Activated CD4-positive, alpha-beta T cell treated with anti-CD3 and anti-CD28 coated beads, Interleukin-2, amount 10 ng/mL, durations not matched to agents 7 days and 5 days (primary cell): ENCODE results near the gene ELMO1. TPM values are rescaled to one million over a fixed set of nuclear protein-coding genes. Genes with fewer than 3 reads are reported as not detected.

Source experiments
- CTCF ChIA-PET: fragments of 350-600 bp; sonication (Branson Sonifier 250); formaldehyde crosslinking; loops from one replicate; lab custom pipeline; 2021; ENCODE audit warnings: antibody characterized with exemption; lab: Charles Lee
- POLR2A ChIA-PET: fragments of 350-600 bp; sonication (Branson Sonifier 250); formaldehyde crosslinking; loops from one replicate; lab custom pipeline; 2021; ENCODE audit warnings: antibody characterized with exemption; lab: Charles Lee
- DNase-seq: peaks from one replicate; pipeline ENCODE4 v3.0.0-alpha.2; 2020
- H3K27ac Mint-ChIP-seq: one replicate; pipeline ENCODE4 v1.8.0; 2021; ENCODE audit warnings: mild to moderate bottlenecking, moderate library complexity, mixed read lengths
- H3K27me3 Mint-ChIP-seq: one replicate; pipeline ENCODE4 v1.8.0; 2021; ENCODE audit warnings: mixed read lengths
- H3K36me3 Mint-ChIP-seq: one replicate; pipeline ENCODE4 v1.8.0; 2021; ENCODE audit warnings: low read depth, mixed read lengths
- H3K4me1 Mint-ChIP-seq: one replicate; pipeline ENCODE4 v1.8.0; 2021; ENCODE audit warnings: mixed read lengths
- H3K4me3 Mint-ChIP-seq: one replicate; pipeline ENCODE4 v1.8.0; 2021; ENCODE audit warnings: mild to moderate bottlenecking, moderate library complexity, mixed read lengths
- H3K9me3 Mint-ChIP-seq: one replicate; pipeline ENCODE4 v1.8.0; 2021; ENCODE audit warnings: mixed read lengths
- total RNA-seq, 2 experiments: library from RNA; stranded (reverse); gene quantifications; one replicate each; pipeline ENCODE4 v1.2.3, GENCODE V29; 2021

ELMO1 gene
- total RNA-seq, 2 experiments from 2014 or later = 99.8 to 142 TPM

DNA sequence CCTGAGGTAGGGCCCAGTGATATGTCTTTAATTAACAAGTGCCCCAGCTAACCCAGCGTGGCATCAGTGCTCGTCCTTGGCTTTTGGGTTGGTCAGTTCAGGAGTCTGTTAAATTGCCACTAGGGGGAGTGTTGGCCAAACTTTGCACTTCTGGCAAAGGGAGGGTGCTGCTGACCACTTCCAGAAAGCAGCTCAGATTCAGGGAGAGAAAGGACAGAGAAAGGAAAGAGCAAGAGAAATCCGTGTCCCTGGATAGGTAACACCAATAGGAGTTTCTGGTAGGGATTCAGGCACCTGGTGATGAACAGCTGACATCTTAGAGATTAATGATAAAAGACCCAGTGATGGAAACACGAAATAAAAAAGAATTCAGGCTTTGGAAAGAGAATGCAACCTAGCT lies 481.3 kb downstream of the ELMO1 start:
- H3K36me3 Mint-ChIP-seq = peaks cover 28% of the 10 kb centered on the region
- DNase-seq = no peak
- H3K4me3 Mint-ChIP-seq = no peak overlapping the region
- H3K4me1 Mint-ChIP-seq = peaks cover 29% of the 10 kb centered on the region
- ChIA-PET POLR2A (no interaction called here), CTCF (interaction anchor here (1.0 to 1.1 kb wide), 2 partner anchors 19 to 22 kb away, joined by 3 read pairs; no protein-coding TSS in a partner anchor)
- H3K27ac Mint-ChIP-seq = no peak overlapping the region
- H3K9me3 Mint-ChIP-seq = peaks cover 11% of the 10 kb centered on the region
- H3K27me3 Mint-ChIP-seq = no peaks in the 10 kb centered on the region

DNA sequence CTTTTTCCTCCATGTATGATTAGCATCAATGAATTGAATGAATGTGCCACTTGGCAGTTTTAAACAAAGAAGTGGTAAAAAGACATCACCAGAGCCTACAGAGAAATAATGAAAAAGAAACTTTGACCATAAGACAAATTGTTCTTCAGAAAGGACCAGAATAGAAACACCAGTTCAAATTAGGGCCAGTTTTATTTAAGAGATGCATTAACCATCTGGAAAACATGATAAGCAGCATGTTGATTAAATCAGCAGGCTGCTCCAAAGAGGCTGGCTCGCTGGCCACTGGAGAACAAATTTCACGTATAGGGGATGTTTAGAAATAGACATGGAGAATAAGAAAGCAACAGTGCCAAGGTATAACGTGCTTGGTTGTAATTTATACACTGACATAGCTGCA lies 482.0 kb downstream of the ELMO1 start:
- POLR2A ChIA-PET = interaction anchor here (0.7 kb wide), 1 partner anchor 492 kb away, joined by 3 read pairs; no protein-coding TSS in a partner anchor
- H3K9me3 Mint-ChIP-seq = peaks cover 11% of the 10 kb centered on the region
- peaks cover 29% of the 10 kb centered on the region for H3K4me1 Mint-ChIP-seq
- no peak overlapping the region for H3K4me3 Mint-ChIP-seq
- peaks cover 35% of the 10 kb centered on the region for H3K36me3 Mint-ChIP-seq
- no peak overlapping the region for H3K27ac Mint-ChIP-seq
- DNase-seq = no peak
- CTCF ChIA-PET = no interaction called here
- no peaks in the 10 kb centered on the region for H3K27me3 Mint-ChIP-seq

DNA sequence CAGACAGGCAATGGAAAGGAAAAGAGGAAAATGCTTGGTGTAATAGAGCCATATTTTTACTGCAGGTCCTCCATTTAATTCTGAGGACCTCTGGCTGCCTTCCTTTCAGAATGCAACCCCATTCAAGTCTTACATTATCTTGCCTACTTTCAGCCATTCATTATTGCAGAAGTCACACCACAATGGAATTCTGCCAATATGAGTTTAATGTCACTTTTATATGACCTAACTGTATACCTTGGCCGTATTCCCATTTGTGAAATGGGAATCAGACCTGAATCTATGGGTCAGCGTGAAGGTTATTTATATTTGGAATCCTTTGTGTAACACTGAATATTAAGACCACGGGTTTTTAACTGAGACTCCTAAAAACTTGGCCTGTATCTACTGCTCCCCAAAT lies 482.6 kb downstream of the ELMO1 start:
- H3K4me3 Mint-ChIP-seq = no peak overlapping the region
- H3K27me3 Mint-ChIP-seq = no peaks in the 10 kb centered on the region
- H3K27ac Mint-ChIP-seq = no peak overlapping the region
- H3K9me3 Mint-ChIP-seq = peaks cover 11% of the 10 kb centered on the region
- peaks cover 23% of the 10 kb centered on the region for H3K4me1 Mint-ChIP-seq
- DNase-seq = no peak
- peaks cover 31% of the 10 kb centered on the region for H3K36me3 Mint-ChIP-seq
- POLR2A ChIA-PET = no interaction called here
- CTCF ChIA-PET = no interaction called here

DNA sequence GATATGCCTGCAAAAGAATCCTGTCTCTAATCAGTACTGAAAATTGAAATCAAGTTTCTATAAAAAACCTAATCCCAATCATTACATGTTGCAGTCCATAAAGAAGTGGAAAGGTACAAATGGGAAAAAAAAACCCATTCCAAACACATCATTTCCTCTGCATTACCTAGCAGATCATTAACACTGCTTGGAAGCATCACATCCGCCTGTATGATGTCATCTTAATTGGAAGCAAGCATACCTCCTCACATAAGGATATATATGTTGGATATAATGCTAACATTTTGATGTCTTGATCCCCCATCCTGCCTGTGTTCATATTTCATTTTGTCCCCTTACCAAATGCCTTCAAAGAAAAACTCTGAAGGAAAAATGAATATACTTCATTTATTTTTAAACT lies 483.0 kb downstream of the ELMO1 start:
- Mint-ChIP-seq H3K4me1 (peaks cover 19% of the 10 kb centered on the region), H3K36me3 (peaks cover 34% of the 10 kb centered on the region), H3K4me3 (no peak overlapping the region), H3K27ac (no peak overlapping the region), H3K9me3 (peaks cover 11% of the 10 kb centered on the region), H3K27me3 (no peaks in the 10 kb centered on the region)
- CTCF ChIA-PET = no interaction called here
- no peak for DNase-seq
- POLR2A ChIA-PET = no interaction called here

DNA sequence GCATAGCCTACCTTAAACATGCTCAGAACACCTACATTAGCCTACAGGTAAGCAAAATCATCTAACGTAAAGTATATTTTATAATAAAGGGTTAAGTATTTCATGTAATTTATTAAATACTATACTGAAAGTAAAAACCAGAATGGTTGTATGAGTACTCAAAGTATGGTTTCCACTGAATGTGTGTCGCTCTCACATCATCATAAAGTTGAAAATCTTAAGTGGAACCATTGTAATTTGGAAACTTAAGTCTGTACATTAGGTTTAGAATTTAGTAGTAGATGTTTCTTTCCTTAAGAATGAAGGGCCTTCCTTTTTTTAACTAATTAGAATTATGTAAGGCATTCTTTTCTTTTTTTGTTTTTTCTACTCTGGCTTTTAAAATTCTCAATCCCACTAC lies 484.4 kb downstream of the ELMO1 start:
- Mint-ChIP-seq H3K27ac (no peak overlapping the region), H3K27me3 (no peaks in the 10 kb centered on the region), H3K9me3 (peaks cover 11% of the 10 kb centered on the region), H3K36me3 (peaks cover 40% of the 10 kb centered on the region), H3K4me3 (no peak overlapping the region), H3K4me1 (peaks cover 8% of the 10 kb centered on the region)
- no peak for DNase-seq
- ChIA-PET CTCF (no interaction called here), POLR2A (no interaction called here)

DNA sequence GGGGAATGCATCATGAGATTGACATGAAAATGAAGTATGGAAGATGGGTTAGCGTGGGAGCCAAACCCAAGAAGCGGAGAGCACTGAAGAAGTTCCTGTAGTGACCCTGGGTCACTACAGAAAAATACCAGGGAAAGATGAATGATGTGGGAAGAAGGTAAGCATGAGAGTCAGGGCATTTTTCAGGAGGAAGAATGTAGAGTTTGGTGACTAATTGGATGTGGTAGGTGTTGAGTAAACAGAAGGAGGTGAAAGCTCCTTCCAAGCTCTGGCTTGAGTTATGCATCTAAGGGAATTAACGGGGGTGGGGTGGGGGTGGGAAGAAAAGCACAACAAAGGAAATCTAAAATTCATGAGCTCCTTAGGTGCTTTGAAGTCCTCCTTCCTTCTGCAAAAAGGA lies 486.3 kb downstream of the ELMO1 start:
- ChIA-PET CTCF (interaction anchor here (0.8 to 1.1 kb wide), 3 partner anchors 9 to 54 kb away, joined by 3 read pairs; no protein-coding TSS in a partner anchor), POLR2A (no interaction called here)
- peaks cover 37% of the 10 kb centered on the region for H3K36me3 Mint-ChIP-seq
- no peak overlapping the region for H3K4me3 Mint-ChIP-seq
- no peaks in the 10 kb centered on the region for H3K27me3 Mint-ChIP-seq
- no peak for DNase-seq
- no peak overlapping the region for H3K27ac Mint-ChIP-seq
- peaks cover 8% of the 10 kb centered on the region for H3K9me3 Mint-ChIP-seq
- H3K4me1 Mint-ChIP-seq = peaks cover 6% of the 10 kb centered on the region

DNA sequence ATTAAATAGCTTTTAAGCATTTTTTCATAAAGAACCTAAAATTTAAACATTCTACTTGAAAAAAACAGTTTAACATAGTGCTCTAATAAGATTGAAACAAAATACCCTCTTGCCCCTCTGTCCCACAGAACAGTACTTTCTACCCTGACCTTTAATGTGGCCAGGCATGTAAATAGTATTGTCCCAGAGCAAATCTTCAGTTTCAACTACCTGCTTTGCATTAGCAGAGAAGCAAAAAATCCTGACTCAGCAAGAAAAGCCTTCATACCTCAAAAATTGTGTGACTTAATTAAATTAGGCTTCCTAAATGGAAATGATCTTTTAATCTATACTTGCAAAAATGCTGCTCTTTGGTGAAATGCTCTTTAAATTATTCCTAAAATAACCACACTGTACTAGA lies 487.0 kb downstream of the ELMO1 start:
- DNase-seq = no peak
- Mint-ChIP-seq H3K27ac (no peak overlapping the region), H3K4me1 (peaks cover 6% of the 10 kb centered on the region), H3K4me3 (no peak overlapping the region), H3K36me3 (peaks cover 32% of the 10 kb centered on the region), H3K9me3 (peaks cover 7% of the 10 kb centered on the region), H3K27me3 (no peaks in the 10 kb centered on the region)
- POLR2A ChIA-PET = no interaction called here
- CTCF ChIA-PET = interaction anchor here (1.3 to 1.7 kb wide), 2 partner anchors 9 to 22 kb away, joined by 3 to 6 read pairs; no protein-coding TSS in a partner anchor

DNA sequence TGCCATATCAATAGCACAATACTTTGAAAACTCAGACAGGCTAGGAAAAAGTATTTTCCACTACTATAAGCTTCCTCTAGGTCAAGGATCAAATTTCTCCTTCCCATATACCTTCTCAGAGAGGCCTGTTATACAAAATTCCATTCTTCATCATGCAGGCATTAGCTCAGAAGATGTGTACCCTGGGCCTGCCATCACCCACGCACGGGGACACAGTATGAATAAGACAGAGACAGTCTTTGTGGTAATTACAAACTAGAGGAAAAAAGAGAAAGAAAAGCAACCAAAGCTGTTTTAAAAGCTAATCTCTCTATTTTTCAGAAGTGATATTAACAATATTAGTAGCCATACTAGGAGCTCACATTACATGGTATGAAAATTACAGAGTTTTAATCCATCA lies 487.6 kb downstream of the ELMO1 start:
- ChIA-PET CTCF (interaction anchor here (1.3 to 1.7 kb wide), 2 partner anchors 10 to 23 kb away, joined by 3 to 6 read pairs; no protein-coding TSS in a partner anchor), POLR2A (no interaction called here)
- no peak overlapping the region for H3K4me3 Mint-ChIP-seq
- H3K9me3 Mint-ChIP-seq = peaks cover 7% of the 10 kb centered on the region
- peaks cover 28% of the 10 kb centered on the region for H3K36me3 Mint-ChIP-seq
- no peaks in the 10 kb centered on the region for H3K27me3 Mint-ChIP-seq
- H3K4me1 Mint-ChIP-seq = peaks cover 6% of the 10 kb centered on the region
- H3K27ac Mint-ChIP-seq = no peak overlapping the region
- DNase-seq = no peak

DNA sequence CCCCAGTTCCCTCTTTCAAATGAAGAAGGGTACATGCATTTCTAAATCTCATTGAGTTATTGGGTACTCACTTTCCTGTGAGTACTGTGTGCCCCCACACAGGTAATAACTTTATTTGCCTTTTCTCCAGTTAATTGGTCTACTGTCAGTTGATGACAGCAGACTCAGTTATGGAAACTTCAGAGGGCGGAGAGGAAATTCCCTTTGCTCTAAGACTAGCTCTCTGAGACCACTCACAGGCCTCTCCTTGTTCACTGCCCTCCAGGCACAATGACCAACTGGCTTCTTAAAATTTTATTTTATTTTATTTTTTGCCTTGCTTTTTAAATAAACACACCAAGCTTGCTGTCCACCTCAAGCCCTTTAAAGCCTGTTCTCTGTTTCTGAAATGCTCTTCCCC lies 488.6 kb downstream of the ELMO1 start:
- Mint-ChIP-seq H3K36me3 (peaks cover 34% of the 10 kb centered on the region), H3K27me3 (no peaks in the 10 kb centered on the region), H3K4me3 (no peak overlapping the region), H3K27ac (no peak overlapping the region), H3K4me1 (peaks cover 6% of the 10 kb centered on the region), H3K9me3 (peaks cover 12% of the 10 kb centered on the region)
- ChIA-PET CTCF (interaction anchor here (0.6 to 1.7 kb wide), 3 partner anchors 11 to 24 kb away, joined by 3 to 6 read pairs (median 3); no protein-coding TSS in a partner anchor), POLR2A (no interaction called here)
- no peak for DNase-seq

DNA sequence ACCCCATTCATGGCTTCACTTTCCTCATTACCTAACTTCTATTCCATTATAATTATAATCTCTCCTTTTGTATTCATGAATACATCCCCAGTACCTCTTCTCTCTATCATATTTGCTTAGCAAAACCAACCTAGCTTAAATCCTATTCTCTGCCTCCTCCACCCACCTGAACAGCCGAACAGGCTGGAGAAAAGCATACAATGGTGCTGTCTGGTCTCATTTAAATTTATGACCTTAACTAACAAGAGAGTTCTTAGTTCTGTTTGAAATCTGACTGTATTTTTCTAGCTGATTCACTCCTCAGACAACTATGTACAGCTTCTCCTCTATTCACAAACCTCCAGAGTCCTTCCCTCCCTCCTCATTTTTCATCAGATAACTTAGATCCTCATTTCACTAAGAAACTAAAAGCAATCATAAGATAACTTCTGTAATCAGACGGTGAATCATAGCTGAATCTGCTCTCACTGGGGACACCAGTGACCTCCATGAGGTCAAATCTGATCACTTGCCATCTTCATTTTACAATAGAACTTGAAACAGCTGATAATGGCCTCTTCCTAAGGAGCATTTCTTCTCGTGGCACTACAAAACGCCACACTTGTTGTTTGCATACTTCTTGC lies 490.4 kb downstream of the ELMO1 start:
- peaks cover 37% of the 10 kb centered on the region for H3K36me3 Mint-ChIP-seq
- no peak for DNase-seq
- H3K4me1 Mint-ChIP-seq = no peaks in the 10 kb centered on the region
- no peaks in the 10 kb centered on the region for H3K27me3 Mint-ChIP-seq
- CTCF ChIA-PET = no interaction called here
- H3K27ac Mint-ChIP-seq = no peak overlapping the region
- peaks cover 11% of the 10 kb centered on the region for H3K9me3 Mint-ChIP-seq
- no peak overlapping the region for H3K4me3 Mint-ChIP-seq
- POLR2A ChIA-PET = no interaction called here

DNA sequence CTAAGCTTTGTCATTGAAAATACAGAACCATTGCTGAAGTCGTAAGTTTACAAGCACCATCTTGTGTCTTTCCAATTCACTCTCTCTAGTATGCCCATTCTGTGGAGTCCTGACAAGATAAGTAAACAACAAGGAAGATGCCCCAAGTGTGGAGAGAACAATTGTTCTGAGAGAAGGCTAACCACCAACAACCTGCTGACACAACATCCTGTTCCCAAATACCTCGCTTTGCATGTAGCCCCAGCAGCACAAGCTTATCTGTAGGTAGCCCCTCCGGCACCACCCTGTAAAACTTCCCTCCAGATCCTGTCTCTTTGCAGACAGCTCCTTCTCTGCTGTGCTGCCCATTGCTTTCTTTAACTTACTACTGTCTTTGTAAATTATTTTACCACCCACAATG lies 491.0 kb downstream of the ELMO1 start:
- ChIA-PET POLR2A (no interaction called here), CTCF (interaction anchor here (0.9 kb wide), 1 partner anchor 224 kb away, joined by 3 read pairs; no protein-coding TSS in a partner anchor)
- no peaks in the 10 kb centered on the region for H3K27me3 Mint-ChIP-seq
- H3K4me1 Mint-ChIP-seq = no peaks in the 10 kb centered on the region
- DNase-seq = no peak
- H3K27ac Mint-ChIP-seq = no peak overlapping the region
- peaks cover 12% of the 10 kb centered on the region for H3K9me3 Mint-ChIP-seq
- H3K4me3 Mint-ChIP-seq = no peak overlapping the region
- peaks cover 35% of the 10 kb centered on the region for H3K36me3 Mint-ChIP-seq

DNA sequence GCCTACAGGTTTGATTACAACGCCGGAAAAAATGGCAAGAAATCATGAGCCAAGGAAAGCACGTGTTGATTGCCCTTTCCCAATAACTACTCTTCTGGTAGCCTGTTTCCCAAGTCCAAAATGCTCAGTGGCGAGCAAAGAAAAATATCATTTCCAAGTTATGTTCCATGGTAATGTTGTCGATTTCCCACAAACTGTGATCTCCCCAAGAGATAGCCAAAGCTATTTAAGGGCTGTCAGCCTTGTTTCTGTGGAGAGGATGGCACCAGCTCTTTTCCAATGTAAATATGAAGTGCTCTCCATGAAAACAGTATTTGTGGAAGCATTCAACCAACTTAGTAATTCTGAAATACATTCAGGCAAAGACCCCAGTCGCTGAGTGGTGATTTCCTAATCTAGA lies 491.9 kb downstream of the ELMO1 start:
- CTCF ChIA-PET = interaction anchor here (0.9 kb wide), 1 partner anchor 225 kb away, joined by 3 read pairs; no protein-coding TSS in a partner anchor
- Mint-ChIP-seq H3K36me3 (peaks cover 33% of the 10 kb centered on the region), H3K27me3 (no peaks in the 10 kb centered on the region), H3K9me3 (peaks cover 17% of the 10 kb centered on the region), H3K4me1 (no peaks in the 10 kb centered on the region), H3K27ac (no peak overlapping the region), H3K4me3 (no peak overlapping the region)
- POLR2A ChIA-PET = no interaction called here
- no peak for DNase-seq

DNA sequence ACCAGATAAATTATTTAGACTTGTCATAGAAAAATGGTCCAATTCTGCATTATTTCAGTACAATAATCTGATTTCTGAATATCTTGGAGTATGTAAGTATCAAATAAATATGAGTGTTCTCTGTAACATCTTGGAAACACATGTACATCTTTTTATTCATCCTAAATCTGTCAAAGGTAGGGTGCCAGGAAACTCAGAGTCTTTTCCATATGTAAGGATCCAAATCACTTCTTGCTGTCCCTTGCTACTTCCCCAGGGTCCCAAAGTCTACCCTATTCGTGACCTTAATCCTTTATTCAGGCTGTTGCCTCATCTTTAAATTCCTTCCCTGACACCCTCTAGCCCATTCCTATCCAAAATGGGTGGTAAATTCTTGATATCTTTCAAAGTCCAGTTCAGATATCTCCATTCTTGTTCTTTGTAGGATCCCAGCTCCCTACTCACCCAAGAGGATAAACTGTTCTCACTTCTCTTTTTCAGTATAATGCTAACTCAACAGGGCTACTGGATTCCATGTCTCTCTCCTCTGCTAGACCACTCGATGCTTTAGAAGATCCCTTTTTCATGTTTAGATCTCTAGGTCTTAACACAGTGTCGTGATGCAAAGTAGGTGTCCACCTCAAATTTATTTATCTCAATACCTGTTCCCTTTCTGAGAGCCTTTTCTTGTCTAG lies 493.1 kb downstream of the ELMO1 start:
- no peaks in the 10 kb centered on the region for H3K27me3 Mint-ChIP-seq
- H3K4me3 Mint-ChIP-seq = no peak overlapping the region
- H3K4me1 Mint-ChIP-seq = no peaks in the 10 kb centered on the region
- no peak overlapping the region for H3K27ac Mint-ChIP-seq
- DNase-seq = no peak
- ChIA-PET CTCF (interaction anchor here (1.0 kb wide), 1 partner anchor 30 kb away, joined by 3 read pairs; no protein-coding TSS in a partner anchor), POLR2A (no interaction called here)
- H3K36me3 Mint-ChIP-seq = peaks cover 40% of the 10 kb centered on the region
- H3K9me3 Mint-ChIP-seq = peaks cover 27% of the 10 kb centered on the region
